ENCODE measurements around the gene ZC3H7B. TPM values are rescaled to one million over a fixed set of nuclear protein-coding genes. Genes with fewer than 3 reads are reported as not detected.
A peak's percentile ranks its signal among the peaks of the same experiment; 100 is the strongest.

Gene ZC3H7B
- total RNA-seq, 1 donor from 2014 or later = 66.7 TPM

GRCh38 chr22:41384128-41384527 is 82.8 kb downstream of the ZC3H7B start:
- no peaks in the 10 kb centered on the region for H3K9me3 ChIP-seq (ENCODE audit: insufficient read depth, low read depth, low read length)

GRCh38 chr22:41387341-41387740 is 86.0 kb downstream of the ZC3H7B start:
- H3K36me3 Mint-ChIP-seq (ENCODE audit: low read depth, unreplicated experiment) = peaks cover 3% of the 10 kb centered on the region
- H3K9me3 Mint-ChIP-seq (ENCODE audit: unreplicated experiment) = no peaks in the 10 kb centered on the region
- no peak for DNase-seq (ENCODE audit: low read depth)
- peaks cover 2% of the 10 kb centered on the region for H3K4me1 Mint-ChIP-seq (ENCODE audit: low read depth, unreplicated experiment)
- TF ChIP-seq EZH2 (IDR thresholded peaks at IDR 0.05; ENCODE audit: insufficient read depth, low read length) (no peak), CTCF (IDR thresholded peaks at IDR 0.05; ENCODE audit: insufficient read depth, low read depth, low read length) (no peak)
- H3K27me3 Mint-ChIP-seq (ENCODE audit: low read depth, unreplicated experiment) = no peaks in the 10 kb centered on the region
- no peaks in the 10 kb centered on the region for H3K9me3 ChIP-seq (ENCODE audit: insufficient read depth, low read depth, low read length)
- H4K20me1 ChIP-seq (ENCODE audit: insufficient read depth, low read length) = peaks cover 9% of the 10 kb centered on the region
- H3K9ac ChIP-seq (ENCODE audit: low read length) = no peak overlapping the region
- H3K4me2 ChIP-seq (ENCODE audit: low read length) = no peak overlapping the region
- no peak overlapping the region for H3K4me3 ChIP-seq (ENCODE audit: insufficient read depth, low read depth, low read length)
- H2AFZ ChIP-seq (ENCODE audit: low read depth, low read length) = no peak overlapping the region
- FAIRE-seq = no peak
- H3K36me3 ChIP-seq (ENCODE audit: insufficient read depth, low read length) = peaks cover 4% of the 10 kb centered on the region
- no peak overlapping the region for H3K4me3 Mint-ChIP-seq (ENCODE audit: unreplicated experiment)
- H3K79me2 ChIP-seq (ENCODE audit: insufficient read depth, low read length) = peaks cover 2% of the 10 kb centered on the region
- H3K27ac ChIP-seq (ENCODE audit: low read depth, low read length) = no peak overlapping the region
- peaks cover 8% of the 10 kb centered on the region for H3K4me1 ChIP-seq (ENCODE audit: insufficient read depth, low read length)
- no peaks in the 10 kb centered on the region for H3K27me3 ChIP-seq (ENCODE audit: insufficient read depth, low read length)
- H3K27ac Mint-ChIP-seq (ENCODE audit: unreplicated experiment) = no peak overlapping the region

More at GRCh38 chr22:41384128-41384527, 82.8 kb downstream of the ZC3H7B start:
- Histone ChIP-seq H3K9ac (ENCODE audit: low read length) (no peak overlapping the region), H3K4me3 (ENCODE audit: insufficient read depth, low read depth, low read length) (no peak overlapping the region), H3K79me2 (ENCODE audit: insufficient read depth, low read length) (peaks cover 3% of the 10 kb centered on the region), H3K36me3 (ENCODE audit: insufficient read depth, low read length) (no peaks in the 10 kb centered on the region), H3K27ac (ENCODE audit: low read depth, low read length) (no peak overlapping the region), H3K4me2 (ENCODE audit: low read length) (no peak overlapping the region), H2AFZ (ENCODE audit: low read depth, low read length) (no peak overlapping the region), H3K27me3 (ENCODE audit: insufficient read depth, low read length) (no peaks in the 10 kb centered on the region), H3K4me1 (ENCODE audit: insufficient read depth, low read length) (peaks cover 17% of the 10 kb centered on the region), H4K20me1 (ENCODE audit: insufficient read depth, low read length) (peaks cover 6% of the 10 kb centered on the region)
- TF ChIP-seq EZH2 (IDR thresholded peaks at IDR 0.05; ENCODE audit: insufficient read depth, low read length) (no peak), CTCF (IDR thresholded peaks at IDR 0.05; ENCODE audit: insufficient read depth, low read depth, low read length) (no peak)
- Mint-ChIP-seq H3K36me3 (ENCODE audit: low read depth, unreplicated experiment) (no peaks in the 10 kb centered on the region), H3K27ac (ENCODE audit: unreplicated experiment) (no peak overlapping the region), H3K4me3 (ENCODE audit: unreplicated experiment) (peak overlapping the region; percentile 1), H3K4me1 (ENCODE audit: low read depth, unreplicated experiment) (peaks cover 8% of the 10 kb centered on the region), H3K9me3 (ENCODE audit: unreplicated experiment) (no peaks in the 10 kb centered on the region), H3K27me3 (ENCODE audit: low read depth, unreplicated experiment) (no peaks in the 10 kb centered on the region)
- DNase-seq (ENCODE audit: low read depth) (no peak), FAIRE-seq (peak; percentile 26)

- H3K27me3 Mint-ChIP-seq (ENCODE audit: low read depth, unreplicated experiment) = no peaks in the 10 kb centered on the region
- Histone ChIP-seq H3K9me3 (ENCODE audit: insufficient read depth, low read depth, low read length) (no peaks in the 10 kb centered on the region), H3K9ac (ENCODE audit: low read length) (no peak overlapping the region), H3K36me3 (ENCODE audit: insufficient read depth, low read length) (peaks cover 10% of the 10 kb centered on the region), H2AFZ (ENCODE audit: low read depth, low read length) (no peak overlapping the region), H3K4me2 (ENCODE audit: low read length) (no peak overlapping the region), H3K27ac (ENCODE audit: low read depth, low read length) (no peak overlapping the region), H3K79me2 (ENCODE audit: insufficient read depth, low read length) (no peaks in the 10 kb centered on the region), H4K20me1 (ENCODE audit: insufficient read depth, low read length) (peaks cover 3% of the 10 kb centered on the region), H3K4me1 (ENCODE audit: insufficient read depth, low read length) (no peaks in the 10 kb centered on the region), H3K4me3 (ENCODE audit: insufficient read depth, low read depth, low read length) (no peak overlapping the region), H3K27me3 (ENCODE audit: insufficient read depth, low read length) (no peaks in the 10 kb centered on the region)
- H3K4me3 Mint-ChIP-seq (ENCODE audit: unreplicated experiment) = no peak overlapping the region
- no peaks in the 10 kb centered on the region for H3K9me3 Mint-ChIP-seq (ENCODE audit: unreplicated experiment)
- peaks cover 31% of the 10 kb centered on the region for H3K36me3 Mint-ChIP-seq (ENCODE audit: low read depth, unreplicated experiment)
- FAIRE-seq (no peak), DNase-seq (ENCODE audit: low read depth) (no peak)
- no peaks in the 10 kb centered on the region for H3K4me1 Mint-ChIP-seq (ENCODE audit: low read depth, unreplicated experiment)
- TF ChIP-seq EZH2 (IDR thresholded peaks at IDR 0.05; ENCODE audit: insufficient read depth, low read length) (no peak), CTCF (IDR thresholded peaks at IDR 0.05; ENCODE audit: insufficient read depth, low read depth, low read length) (no peak)
- no peak overlapping the region for H3K27ac Mint-ChIP-seq (ENCODE audit: unreplicated experiment)
Measured at GRCh38 chr22:41394012-41394356, 92.7 kb downstream of the ZC3H7B start.
